ENCODE data around the gene CABP7.

CABP7 gene

GRCh38 chr22:29739346-29739875, 19.6 kb downstream of the CABP7 start:
- no peaks in the 10 kb centered on the region for H3K27me3 ChIP-seq (ENCODE audit: insufficient read depth, poor library complexity, severe bottlenecking)
- no peak overlapping the region for H3K4me3 ChIP-seq (ENCODE audit: severe bottlenecking)
- ATAC-seq (ENCODE audit: low read depth) = no peak
- H3K36me3 ChIP-seq (ENCODE audit: low read depth) = 0 out of 2 replicates have a peak, but pooled peaks cover 3% of the 10 kb centered on the region
- no peak overlapping the region for H3K27ac ChIP-seq (ENCODE audit: poor library complexity, severe bottlenecking)
- H3K9me3 ChIP-seq (ENCODE audit: severe bottlenecking) = no peaks in the 10 kb centered on the region
- DNase-seq (ENCODE audit: low spot score) = no peak
- TF ChIP-seq CTCF (IDR thresholded peaks at IDR 0.05; ENCODE audit: poor library complexity, severe bottlenecking) = no peak
- peaks cover under 1% of the 10 kb centered on the region for H3K4me1 ChIP-seq (ENCODE audit: insufficient read depth, poor library complexity, severe bottlenecking)

GRCh38 chr22:29740216-29740615, 20.4 kb downstream of the CABP7 start:
- TF ChIP-seq CTCF (IDR thresholded peaks at IDR 0.05; ENCODE audit: poor library complexity, severe bottlenecking) = no peak
- H3K27ac ChIP-seq (ENCODE audit: poor library complexity, severe bottlenecking) = no peak overlapping the region
- H3K4me3 ChIP-seq (ENCODE audit: severe bottlenecking) = no peak overlapping the region
- ATAC-seq (ENCODE audit: low read depth) (no peak), DNase-seq (ENCODE audit: low spot score) (no peak)
- no peaks in the 10 kb centered on the region for H3K27me3 ChIP-seq (ENCODE audit: insufficient read depth, poor library complexity, severe bottlenecking)
- 0 out of 2 replicates have a peak, but pooled peaks cover 3% of the 10 kb centered on the region for H3K36me3 ChIP-seq (ENCODE audit: low read depth)
- peaks cover 7% of the 10 kb centered on the region for H3K4me1 ChIP-seq (ENCODE audit: insufficient read depth, poor library complexity, severe bottlenecking)
- H3K9me3 ChIP-seq (ENCODE audit: severe bottlenecking) = no peaks in the 10 kb centered on the region

GRCh38 chr22:29741926-29742325, 22.1 kb downstream of the CABP7 start:
- Histone ChIP-seq H3K36me3 (ENCODE audit: low read depth) (0 out of 2 replicates have a peak, but pooled peaks cover 3% of the 10 kb centered on the region), H3K4me3 (ENCODE audit: severe bottlenecking) (no peak overlapping the region), H3K27ac (ENCODE audit: poor library complexity, severe bottlenecking) (no peak overlapping the region), H3K9me3 (ENCODE audit: severe bottlenecking) (no peaks in the 10 kb centered on the region), H3K27me3 (ENCODE audit: insufficient read depth, poor library complexity, severe bottlenecking) (no peaks in the 10 kb centered on the region), H3K4me1 (ENCODE audit: insufficient read depth, poor library complexity, severe bottlenecking) (peaks cover 11% of the 10 kb centered on the region)
- DNase-seq (ENCODE audit: low spot score) = no peak
- TF ChIP-seq CTCF (IDR thresholded peaks at IDR 0.05; ENCODE audit: poor library complexity, severe bottlenecking) = no peak
- ATAC-seq (ENCODE audit: low read depth) = no peak

GRCh38 chr22:29742326-29742725, 22.5 kb downstream of the CABP7 start:
- DNase-seq (ENCODE audit: low spot score) (no peak), ATAC-seq (ENCODE audit: low read depth) (no peak)
- H3K9me3 ChIP-seq (ENCODE audit: severe bottlenecking) = no peaks in the 10 kb centered on the region
- peaks cover 11% of the 10 kb centered on the region for H3K4me1 ChIP-seq (ENCODE audit: insufficient read depth, poor library complexity, severe bottlenecking)
- no peaks in the 10 kb centered on the region for H3K27me3 ChIP-seq (ENCODE audit: insufficient read depth, poor library complexity, severe bottlenecking)
- 0 out of 2 replicates have a peak, but pooled peaks cover 3% of the 10 kb centered on the region for H3K36me3 ChIP-seq (ENCODE audit: low read depth)
- no peak overlapping the region for H3K27ac ChIP-seq (ENCODE audit: poor library complexity, severe bottlenecking)
- H3K4me3 ChIP-seq (ENCODE audit: severe bottlenecking) = no peak overlapping the region
- no peak for TF ChIP-seq CTCF (IDR thresholded peaks at IDR 0.05; ENCODE audit: poor library complexity, severe bottlenecking)

- ATAC-seq (ENCODE audit: low read depth) = peak; percentile 91
- peak; percentile 89 for DNase-seq (ENCODE audit: low spot score)
Observed at GRCh38 chr22:29744902-29745301, 25.1 kb downstream of the CABP7 start.

More at GRCh38 chr22:29744902-29745301, 25.1 kb downstream of the CABP7 start:
- no peak for TF ChIP-seq CTCF (IDR thresholded peaks at IDR 0.05; ENCODE audit: poor library complexity, severe bottlenecking)
- H3K4me1 ChIP-seq (ENCODE audit: insufficient read depth, poor library complexity, severe bottlenecking) = peaks cover 11% of the 10 kb centered on the region
- no peaks in the 10 kb centered on the region for H3K9me3 ChIP-seq (ENCODE audit: severe bottlenecking)
- H3K27me3 ChIP-seq (ENCODE audit: insufficient read depth, poor library complexity, severe bottlenecking) = no peaks in the 10 kb centered on the region
- H3K4me3 ChIP-seq (ENCODE audit: severe bottlenecking) = no peak overlapping the region
- 0 out of 2 replicates have a peak, but pooled peaks cover 3% of the 10 kb centered on the region for H3K36me3 ChIP-seq (ENCODE audit: low read depth)
- H3K27ac ChIP-seq (ENCODE audit: poor library complexity, severe bottlenecking) = peak overlapping the region; percentile 63
